ENCODE data around the gene EML4.

Gene EML4

GRCh38 chr2:42348113-42348805 lies 179.1 kb downstream of the EML4 start:
- Mint-ChIP-seq H3K27me3 (ENCODE audit: low read depth, poor library complexity) (no peaks in the 10 kb centered on the region), H3K36me3 (ENCODE audit: low read depth) (peaks cover 83% of the 10 kb centered on the region), H3K9me3 (no peaks in the 10 kb centered on the region), H3K4me3 (no peak overlapping the region), H3K27ac (no peak overlapping the region), H3K4me1 (peaks cover 21% of the 10 kb centered on the region)
- no peak for DNase-seq
- no peak for TF ChIP-seq CTCF (IDR thresholded peaks at IDR 0.05)

- DNase-seq: no peak
- Mint-ChIP-seq H3K4me1 (peaks cover 6% of the 10 kb centered on the region), H3K27ac (peak overlapping the region; percentile 87), H3K27me3 (ENCODE audit: low read depth, poor library complexity) (peaks cover 3% of the 10 kb centered on the region), H3K36me3 (ENCODE audit: low read depth) (peaks cover 63% of the 10 kb centered on the region), H3K9me3 (no peaks in the 10 kb centered on the region), H3K4me3 (no peak overlapping the region)
- TF ChIP-seq CTCF (IDR thresholded peaks at IDR 0.05): no peak
Observed at GRCh38 chr2:42350434-42351063, 181.4 kb downstream of the EML4 start.

- Mint-ChIP-seq H3K9me3 (no peaks in the 10 kb centered on the region), H3K27ac (no peak overlapping the region), H3K36me3 (ENCODE audit: low read depth) (peaks cover 62% of the 10 kb centered on the region), H3K4me1 (no peaks in the 10 kb centered on the region), H3K27me3 (ENCODE audit: low read depth, poor library complexity) (peaks cover 3% of the 10 kb centered on the region), H3K4me3 (no peak overlapping the region)
- no peak for DNase-seq
- TF ChIP-seq CTCF (IDR thresholded peaks at IDR 0.05): no peak
Observed at GRCh38 chr2:42351864-42352263, 182.7 kb downstream of the EML4 start.

- TF ChIP-seq CTCF (IDR thresholded peaks at IDR 0.05): no peak
- peaks cover 16% of the 10 kb centered on the region for H3K4me1 Mint-ChIP-seq
- DNase-seq: no peak
- H3K36me3 Mint-ChIP-seq (ENCODE audit: low read depth): peaks cover 51% of the 10 kb centered on the region
- H3K4me3 Mint-ChIP-seq: no peak overlapping the region
- peak overlapping the region; percentile 53 for H3K27ac Mint-ChIP-seq
- H3K9me3 Mint-ChIP-seq: no peaks in the 10 kb centered on the region
- H3K27me3 Mint-ChIP-seq (ENCODE audit: low read depth, poor library complexity): peaks cover 3% of the 10 kb centered on the region
Observed at GRCh38 chr2:42353792-42354429, 184.8 kb downstream of the EML4 start.

GRCh38 chr2:42359304-42359964 lies 190.3 kb downstream of the EML4 start:
- peaks cover 13% of the 10 kb centered on the region for H3K27me3 Mint-ChIP-seq (ENCODE audit: low read depth, poor library complexity)
- H3K27ac Mint-ChIP-seq: peak overlapping the region; percentile 70
- no peak for DNase-seq
- H3K36me3 Mint-ChIP-seq (ENCODE audit: low read depth): peaks cover 15% of the 10 kb centered on the region
- no peaks in the 10 kb centered on the region for H3K9me3 Mint-ChIP-seq
- H3K4me1 Mint-ChIP-seq: peaks cover 64% of the 10 kb centered on the region
- peak overlapping the region; percentile 91 for H3K4me3 Mint-ChIP-seq
- no peak for TF ChIP-seq CTCF (IDR thresholded peaks at IDR 0.05)
